CMK (cell line): ENCODE measurements around the gene EZH1.

ENCODE experiments used
- DNase-seq: peaks from one replicate; pipeline ENCODE4 v3.0.0-alpha.2; 2010; ENCODE audit warnings: low read depth

EZH1 gene

DNA sequence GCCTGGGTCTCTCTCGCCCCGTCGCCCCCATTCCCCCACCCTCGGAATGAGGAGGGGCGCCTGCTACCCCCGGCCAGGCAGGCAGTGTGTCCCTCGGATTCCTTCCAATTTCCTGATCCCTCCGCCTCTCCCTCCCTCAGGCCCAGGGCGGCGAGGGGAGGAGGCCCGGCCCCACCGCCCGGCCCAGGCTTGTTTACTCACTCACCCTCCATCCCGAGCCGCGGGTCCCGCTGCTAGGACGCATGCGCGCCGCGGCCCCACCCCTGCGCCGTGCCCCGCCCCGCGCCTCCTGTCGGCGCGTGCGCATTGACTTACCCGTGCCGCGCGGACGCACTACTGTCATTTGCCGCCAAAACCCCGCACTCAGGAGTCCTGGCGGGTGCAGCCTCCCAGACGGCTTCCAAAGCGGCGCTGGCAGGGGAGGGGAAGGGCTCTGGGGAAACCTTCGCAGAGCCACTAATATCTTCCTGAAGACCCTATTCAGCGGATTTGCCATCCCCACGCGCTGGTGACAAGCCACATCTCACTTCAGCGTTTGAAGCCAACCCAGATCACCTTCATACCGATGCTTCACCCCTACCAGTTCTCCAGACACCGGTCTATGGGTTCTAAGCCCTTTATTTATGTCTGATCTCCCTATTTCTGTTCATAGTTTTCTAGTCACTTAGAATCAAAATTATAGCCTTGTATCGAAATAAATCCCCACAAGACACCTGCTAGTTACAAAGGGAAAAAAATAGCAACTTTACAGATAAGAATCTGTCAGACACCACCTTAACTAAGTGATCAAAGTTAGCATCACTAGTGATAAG lies at the start of gene EZH1:
EZH1 (minus strand) TSS at position 235 of the 812 bp plus-strand sequence. CDS start 16,099 bp downstream, outside the sequence.
- peak; percentile 81 for DNase-seq

DNA sequence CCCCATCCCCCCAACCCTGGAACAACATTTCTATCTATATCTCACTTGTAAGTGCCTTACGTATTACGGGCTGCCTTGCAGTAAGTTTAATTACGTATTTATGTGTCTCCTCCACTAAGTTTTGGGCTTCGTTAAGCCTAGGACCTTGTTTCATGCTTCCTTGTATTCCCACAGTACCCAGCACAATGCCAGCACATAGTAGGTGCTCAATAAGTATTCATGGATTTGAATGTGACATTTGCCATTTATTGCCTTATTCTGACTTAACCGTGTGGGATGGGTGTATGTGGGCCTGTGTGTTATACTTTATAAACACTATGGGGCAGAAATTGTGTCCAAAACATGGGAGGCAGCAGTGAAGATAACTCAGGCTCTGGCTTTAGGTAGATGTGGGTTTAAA lies 47.7 kb upstream of the EZH1 start:
- no peak for DNase-seq

- no peak for DNase-seq
Observed at GRCh38 chr17:42791948-42792347, 47.1 kb upstream of the EZH1 start.

DNA sequence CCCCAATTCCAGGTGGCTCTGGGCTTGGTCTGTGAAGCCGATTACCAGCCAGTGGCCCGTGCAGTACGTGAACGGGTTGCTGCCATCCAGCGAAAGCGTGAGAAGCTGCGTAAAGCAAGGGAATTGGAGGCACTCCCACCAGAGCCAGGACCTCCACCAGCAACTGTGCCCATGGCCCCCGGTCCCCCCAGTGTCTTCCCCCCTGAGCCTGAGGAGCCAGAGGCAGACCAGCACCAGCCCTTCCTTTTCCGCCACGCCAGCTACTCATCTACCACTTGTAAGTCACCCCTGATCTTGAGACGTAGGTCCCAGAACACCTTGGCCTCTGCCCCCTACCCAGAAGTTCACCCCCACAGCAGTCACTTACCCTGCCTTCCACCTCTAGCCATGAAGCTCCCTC lies 42.4 kb upstream of the EZH1 start:
- no peak for DNase-seq

- no peak for DNase-seq
Observed at GRCh38 chr17:42784811-42785592, 40.2 kb upstream of the EZH1 start.

DNA sequence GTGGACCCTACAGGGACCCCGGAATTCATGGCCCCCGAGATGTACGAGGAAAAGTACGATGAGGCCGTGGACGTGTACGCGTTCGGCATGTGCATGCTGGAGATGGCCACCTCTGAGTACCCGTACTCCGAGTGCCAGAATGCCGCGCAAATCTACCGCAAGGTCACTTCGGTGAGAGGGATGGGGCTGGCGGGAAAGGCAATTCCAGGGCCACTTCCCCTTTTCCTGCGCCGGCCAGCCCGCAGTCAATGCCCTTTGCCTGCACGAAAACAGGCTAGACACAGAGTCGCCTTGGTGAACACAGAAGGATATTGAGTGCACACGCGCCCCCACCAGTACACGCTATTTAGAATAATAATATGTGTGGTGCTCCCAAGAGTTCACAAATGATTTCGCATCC lies 39.6 kb upstream of the EZH1 start:
- DNase-seq, result no peak

GRCh38 chr17:42783791-42784138 lies 38.9 kb upstream of the EZH1 start:
- no peak for DNase-seq

GRCh38 chr17:42783062-42783790 lies 38.4 kb upstream of the EZH1 start:
- no peak for DNase-seq

DNA sequence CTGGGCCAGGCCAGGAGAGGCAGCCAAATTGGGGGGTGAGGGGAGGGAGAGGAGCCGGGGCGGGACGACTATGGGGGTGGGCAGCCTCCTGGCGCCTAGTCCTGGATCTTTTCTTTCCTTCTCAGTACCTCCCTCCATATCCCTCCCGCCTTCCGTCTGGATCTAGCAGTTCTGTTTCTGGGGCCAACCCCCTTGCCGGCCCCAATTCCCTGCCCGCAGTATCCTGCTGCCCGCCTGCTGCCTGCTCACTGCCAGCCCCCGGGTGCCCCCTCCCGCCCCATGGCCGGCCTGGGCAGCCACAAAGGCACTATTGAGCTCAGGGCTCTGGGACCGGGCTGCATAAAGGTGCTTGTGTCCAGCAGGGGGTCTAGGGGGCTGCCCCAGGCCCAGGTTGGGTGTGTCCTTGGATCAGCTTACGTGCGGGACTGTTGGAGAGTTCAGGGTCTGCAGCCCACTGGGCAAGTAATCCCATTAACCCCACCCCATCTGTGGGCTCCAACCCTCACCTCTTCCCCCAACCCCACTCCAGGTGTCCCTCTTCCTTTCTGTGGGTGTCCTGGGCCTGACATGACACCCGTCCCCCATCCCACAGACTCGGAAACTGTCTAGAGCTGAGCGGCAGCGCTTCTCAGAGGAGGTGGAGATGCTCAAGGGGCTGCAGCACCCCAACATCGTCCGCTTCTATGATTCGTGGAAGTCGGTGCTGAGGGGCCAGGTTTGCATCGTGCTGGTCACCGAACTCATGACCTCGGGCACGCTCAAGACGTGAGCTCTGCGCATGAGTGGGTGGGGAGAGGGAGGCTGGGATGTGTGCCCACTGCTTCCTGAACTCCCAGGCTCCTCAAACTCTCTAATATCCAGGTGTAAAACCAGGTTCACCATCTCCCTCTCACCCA lies 37.6 kb upstream of the EZH1 start:
- DNase-seq, result no peak

DNA sequence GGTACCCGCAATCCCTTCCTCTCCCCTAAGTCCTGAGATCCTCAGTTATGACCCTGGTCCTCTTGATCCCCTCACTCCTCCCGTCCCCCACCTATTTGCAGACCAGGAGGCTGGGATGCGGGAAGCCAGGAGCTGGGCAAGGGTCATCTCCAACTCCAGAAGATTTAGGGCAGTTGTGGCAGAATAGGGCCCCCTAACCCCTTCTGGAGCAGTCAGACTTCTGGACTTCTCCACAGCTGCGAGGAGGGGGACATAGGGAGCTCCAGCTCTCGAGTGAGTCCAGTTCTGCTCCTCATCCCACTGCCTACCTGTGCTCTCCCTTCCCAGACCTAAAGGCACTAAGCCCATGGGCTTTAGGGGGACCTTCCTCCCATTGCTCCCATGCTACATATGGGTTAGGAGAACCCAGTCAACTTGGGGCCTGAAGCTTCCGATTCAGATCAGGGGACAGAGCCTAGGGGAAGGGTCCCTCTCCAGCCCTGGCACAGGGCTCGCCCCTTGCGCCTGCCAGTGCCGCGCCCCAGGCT lies 36.9 kb upstream of the EZH1 start:
- DNase-seq, result no peak

DNA sequence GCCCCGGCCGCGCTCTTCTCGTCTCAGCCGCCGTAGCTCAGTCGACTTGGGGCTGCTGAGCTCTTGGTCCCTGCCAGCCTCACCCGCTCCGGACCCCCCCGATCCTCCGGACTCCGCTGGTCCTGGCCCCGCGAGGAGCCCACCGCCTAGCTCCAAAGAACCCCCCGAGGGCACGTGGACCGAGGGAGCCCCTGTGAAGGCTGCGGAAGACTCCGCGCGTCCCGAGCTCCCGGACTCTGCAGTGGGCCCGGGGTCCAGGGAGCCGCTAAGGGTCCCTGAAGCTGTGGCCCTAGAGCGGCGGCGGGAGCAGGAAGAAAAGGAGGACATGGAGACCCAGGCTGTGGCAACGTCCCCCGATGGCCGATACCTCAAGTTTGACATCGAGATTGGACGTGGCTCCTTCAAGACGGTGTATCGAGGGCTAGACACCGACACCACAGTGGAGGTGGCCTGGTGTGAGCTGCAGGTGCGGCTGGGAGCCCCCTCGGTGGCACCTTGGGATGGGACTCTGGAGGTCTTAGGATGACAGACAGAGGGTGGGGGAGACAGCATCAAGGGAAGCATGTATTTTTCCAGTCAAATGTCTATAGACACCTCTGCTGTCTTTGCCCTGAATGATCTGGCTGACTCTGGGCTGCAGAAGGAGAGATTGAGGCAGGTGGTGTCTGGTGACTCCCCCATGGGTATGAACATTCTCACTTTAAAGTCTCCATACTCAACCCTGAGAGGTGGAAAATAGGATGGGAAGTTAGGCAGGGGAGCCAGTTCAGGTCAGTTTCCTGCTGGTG lies 36.2 kb upstream of the EZH1 start:
- no peak for DNase-seq

DNA sequence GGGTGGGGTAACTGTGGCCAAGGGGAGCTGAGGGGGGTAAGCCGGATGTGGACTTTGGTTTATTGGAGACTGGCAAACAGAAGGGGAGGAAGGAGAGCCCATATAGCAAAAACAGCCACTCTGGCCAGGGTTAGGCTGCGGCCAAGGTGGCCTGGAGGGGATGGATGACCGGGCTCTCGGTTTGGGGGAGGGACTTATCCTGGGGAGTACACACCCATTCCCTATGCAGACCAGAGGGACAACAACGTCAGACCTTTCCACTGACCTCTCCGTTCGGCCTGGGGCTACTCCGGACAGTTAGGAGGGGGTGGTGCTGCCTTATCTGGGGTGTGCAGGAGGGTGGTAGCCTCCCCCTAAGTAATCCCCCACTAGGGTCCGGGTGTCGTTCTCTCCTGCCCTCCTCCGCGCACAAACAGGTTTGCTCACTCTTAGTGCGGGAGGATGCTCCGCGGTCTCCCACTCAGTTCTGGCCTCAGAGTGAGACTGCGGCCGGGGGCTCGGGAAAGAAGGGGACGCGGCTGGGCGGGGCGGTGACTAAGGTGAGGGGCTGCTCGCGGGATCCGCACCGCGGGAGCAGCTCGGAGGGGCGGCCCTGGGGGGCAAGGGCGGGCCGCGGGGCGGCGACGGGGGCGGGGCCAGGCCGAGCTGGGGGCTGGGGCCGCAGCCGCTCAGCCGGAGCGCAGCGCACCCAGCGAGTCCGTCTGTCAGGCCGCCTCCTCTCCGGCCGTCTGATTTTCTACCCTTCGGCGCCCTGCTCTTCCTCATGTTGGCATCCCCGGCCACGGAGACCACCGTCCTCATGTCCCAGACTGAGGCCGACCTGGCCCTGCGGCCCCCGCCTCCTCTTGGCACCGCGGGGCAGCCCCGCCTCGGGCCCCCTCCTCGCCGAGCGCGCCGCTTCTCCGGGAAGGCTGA lies 35.4 kb upstream of the EZH1 start, which contains the start of gene WNK4:
WNK4 (plus strand) TSS at position 675 of the 915 bp plus-strand sequence; CDS start at position 764, 89 bp downstream.
- no peak for DNase-seq

DNA sequence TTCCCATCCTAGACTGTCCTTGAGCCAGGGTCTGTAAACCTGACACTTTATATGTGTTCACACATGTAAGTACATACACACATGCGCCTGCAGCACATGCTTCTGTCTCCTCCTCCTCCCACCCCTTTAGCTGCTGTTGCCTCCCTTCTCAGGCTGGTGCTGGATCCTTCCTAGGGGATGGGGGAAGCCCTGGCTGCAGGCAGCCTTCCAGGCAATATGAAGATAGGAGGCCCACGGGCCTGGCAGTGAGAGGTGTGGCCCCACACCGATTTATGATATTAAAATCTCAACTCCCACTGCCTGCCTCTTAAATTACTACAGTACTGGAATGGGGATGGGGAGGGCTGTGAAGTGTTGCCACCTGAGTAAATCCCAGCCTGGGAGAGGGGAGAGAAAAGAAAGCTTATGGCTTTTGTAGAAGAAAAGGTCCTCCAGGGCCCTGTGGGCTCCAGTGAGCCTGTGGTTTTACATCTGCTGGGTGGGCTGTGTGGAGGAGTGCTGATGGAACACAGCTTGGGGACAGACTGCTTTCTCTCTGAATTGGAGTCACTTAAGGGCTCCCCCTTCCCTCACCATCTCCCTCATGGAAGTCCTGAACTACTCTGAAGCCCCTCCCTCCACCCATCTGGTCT lies 34.6 kb upstream of the EZH1 start:
- no peak for DNase-seq

DNA sequence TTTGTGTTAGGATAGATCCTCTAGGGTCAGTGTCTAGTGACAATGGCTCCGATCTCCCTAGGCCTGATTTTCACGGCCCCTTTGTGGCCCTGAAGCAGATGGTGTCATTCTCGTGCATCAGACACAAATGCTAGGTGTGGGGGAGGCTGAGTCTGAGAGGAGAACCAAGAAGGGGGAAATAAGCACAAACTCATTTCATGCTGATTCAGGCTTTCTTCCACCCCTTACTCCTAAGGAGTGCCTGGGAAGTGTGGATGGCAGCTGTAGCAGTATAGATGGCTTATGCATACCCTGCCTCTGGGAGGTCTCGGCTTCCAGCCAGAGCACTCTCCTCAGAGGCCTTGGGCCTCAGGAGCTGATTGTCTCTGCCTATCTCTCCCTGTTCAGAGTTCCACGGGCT lies 33.7 kb upstream of the EZH1 start:
- no peak for DNase-seq

DNA sequence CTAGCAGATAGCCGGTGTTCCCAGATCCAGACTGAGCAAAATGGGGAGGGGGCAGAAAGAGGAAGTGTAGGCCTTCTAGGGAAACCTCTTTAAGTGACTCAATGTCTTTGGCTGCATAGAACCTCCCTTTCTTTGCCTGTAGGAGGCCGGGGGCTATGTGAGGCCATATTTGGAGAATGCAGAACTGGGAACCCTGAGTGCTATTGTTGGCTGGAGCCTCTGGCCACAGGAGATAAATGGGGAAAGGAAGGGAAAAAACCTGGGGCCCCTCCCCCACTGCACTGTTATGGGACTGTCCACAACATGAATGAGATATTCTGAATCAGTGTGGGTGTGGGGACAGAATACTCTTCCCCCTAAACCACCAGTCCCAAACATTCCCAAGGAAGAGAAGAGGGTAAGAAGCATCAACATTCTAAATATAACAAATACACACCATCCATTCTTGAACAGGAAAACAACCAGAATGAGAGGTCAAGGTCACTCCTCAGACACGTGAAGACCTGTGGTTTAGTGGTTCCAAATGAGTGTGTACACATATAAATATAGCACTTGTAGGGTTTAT lies 30.8 kb upstream of the EZH1 start:
- no peak for DNase-seq

DNA sequence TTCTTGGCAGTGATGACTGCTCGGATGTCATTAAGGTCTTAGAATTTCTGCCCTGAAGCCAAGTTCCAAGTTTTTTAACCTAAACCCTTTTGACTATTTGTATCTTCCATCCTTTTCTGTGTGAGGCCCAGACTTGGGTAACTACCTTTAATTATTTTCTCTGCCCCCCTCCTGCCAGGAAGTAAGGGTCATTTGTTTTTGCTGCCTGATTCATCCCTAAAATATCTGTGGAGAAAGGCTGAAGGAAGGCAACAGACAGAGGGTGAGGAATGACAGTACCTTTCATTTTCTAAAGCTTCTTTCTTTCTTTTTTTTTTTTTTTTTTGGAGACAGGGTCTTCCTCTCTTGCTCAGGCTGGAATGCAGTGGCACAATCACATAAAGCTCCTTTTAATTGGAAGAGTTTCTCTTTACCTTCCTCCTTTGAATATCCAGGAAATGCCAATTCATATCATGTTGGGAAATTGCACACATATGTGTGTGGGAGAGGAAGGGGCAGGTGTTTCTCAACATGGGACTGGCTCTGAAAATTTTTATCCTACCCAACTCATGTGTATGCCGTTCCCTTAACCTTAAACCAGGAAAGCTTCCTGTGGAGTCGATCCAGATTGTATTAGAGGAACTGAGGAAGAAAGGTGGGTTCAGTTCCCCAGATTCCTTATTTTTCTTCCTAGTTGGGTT lies 29.4 kb upstream of the EZH1 start:
- no peak for DNase-seq

DNA sequence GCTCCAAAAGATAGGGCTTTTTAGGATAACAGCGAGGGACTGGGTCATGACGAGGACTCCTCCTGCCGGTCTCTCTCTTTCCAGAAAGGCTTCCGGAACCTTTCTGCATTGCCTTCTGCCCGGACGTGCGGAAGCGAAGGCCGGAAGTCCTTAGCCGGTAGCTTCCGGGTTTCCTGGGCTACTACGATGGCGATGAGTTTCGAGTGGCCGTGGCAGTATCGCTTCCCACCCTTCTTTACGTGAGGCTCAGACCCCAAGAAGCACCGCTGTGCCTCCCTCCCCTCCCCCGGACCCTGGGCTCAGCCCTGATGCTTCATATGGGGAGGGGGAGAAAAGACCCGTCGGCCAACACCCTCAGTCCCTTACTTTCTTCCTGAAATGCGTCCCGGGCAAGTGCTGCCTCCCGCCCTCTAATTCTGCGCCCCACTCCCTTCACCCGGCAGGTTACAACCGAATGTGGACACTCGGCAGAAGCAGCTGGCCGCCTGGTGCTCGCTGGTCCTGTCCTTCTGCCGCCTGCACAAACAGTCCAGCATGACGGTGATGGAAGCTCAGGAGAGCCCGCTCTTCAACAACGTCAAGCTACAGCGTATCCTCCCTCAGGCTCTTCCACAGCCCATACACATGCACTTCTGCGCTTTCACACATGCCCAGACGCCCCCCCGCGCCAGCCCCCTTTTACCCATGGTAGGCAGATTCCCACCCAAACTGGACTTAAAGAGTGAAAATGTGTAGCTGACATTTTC lies 28.6 kb upstream of the EZH1 start, which contains the start of gene VPS25:
VPS25 (plus strand) TSS at position 160 of the 746 bp plus-strand sequence; CDS start at position 187, 27 bp downstream.
- peak; percentile 81 for DNase-seq
